Activated naive CD4-positive, alpha-beta T cell treated with anti-CD3 and anti-CD28 coated beads, Interleukin-2, amount 50 U/mL, for 24 hours (primary cell): ENCODE measurements around the gene MYO3B.

Source experiments
- H3K27ac Mint-ChIP-seq: one replicate; pipeline ENCODE4 v1.8.0; 2021; ENCODE audit warnings: mild to moderate bottlenecking, mixed read lengths
- H3K27me3 Mint-ChIP-seq: one replicate; pipeline ENCODE4 v1.8.0; 2021; ENCODE audit warnings: mixed read lengths
- H3K36me3 Mint-ChIP-seq: one replicate; pipeline ENCODE4 v1.8.0; 2021; ENCODE audit warnings: mixed read lengths
- H3K4me1 Mint-ChIP-seq: one replicate; pipeline ENCODE4 v1.8.0; 2021; ENCODE audit warnings: mixed read lengths
- H3K4me3 Mint-ChIP-seq: one replicate; pipeline ENCODE4 v1.8.0; 2021; ENCODE audit warnings: mild to moderate bottlenecking, mixed read lengths
- H3K9me3 Mint-ChIP-seq: one replicate; pipeline ENCODE4 v1.8.0; 2021; ENCODE audit warnings: mixed read lengths

Gene MYO3B

DNA sequence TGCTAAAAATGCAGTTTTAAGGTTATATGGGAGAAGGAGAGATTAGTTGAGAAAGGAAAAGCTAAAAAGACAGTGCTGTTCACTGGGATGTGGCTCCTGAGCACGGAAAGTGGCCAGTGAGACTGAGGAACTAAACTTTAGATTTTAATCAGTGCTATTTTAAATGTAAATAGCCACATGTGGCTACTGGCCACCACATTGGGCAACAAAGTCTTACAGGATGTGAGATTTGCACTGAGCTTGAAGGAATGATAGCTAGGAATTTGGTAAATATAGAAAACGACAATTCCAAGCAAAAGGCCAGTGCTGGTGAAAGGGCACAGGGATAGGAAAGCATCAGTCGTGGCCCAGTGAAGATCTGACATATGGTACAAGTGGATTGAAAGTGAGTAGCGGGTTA, 523.1 kb downstream of the MYO3B start:
- Mint-ChIP-seq H3K27me3 (peaks cover 9% of the 10 kb centered on the region), H3K27ac (no peak overlapping the region), H3K4me3 (no peak overlapping the region), H3K4me1 (no peaks in the 10 kb centered on the region), H3K36me3 (no peaks in the 10 kb centered on the region), H3K9me3 (peaks cover 6% of the 10 kb centered on the region)

DNA sequence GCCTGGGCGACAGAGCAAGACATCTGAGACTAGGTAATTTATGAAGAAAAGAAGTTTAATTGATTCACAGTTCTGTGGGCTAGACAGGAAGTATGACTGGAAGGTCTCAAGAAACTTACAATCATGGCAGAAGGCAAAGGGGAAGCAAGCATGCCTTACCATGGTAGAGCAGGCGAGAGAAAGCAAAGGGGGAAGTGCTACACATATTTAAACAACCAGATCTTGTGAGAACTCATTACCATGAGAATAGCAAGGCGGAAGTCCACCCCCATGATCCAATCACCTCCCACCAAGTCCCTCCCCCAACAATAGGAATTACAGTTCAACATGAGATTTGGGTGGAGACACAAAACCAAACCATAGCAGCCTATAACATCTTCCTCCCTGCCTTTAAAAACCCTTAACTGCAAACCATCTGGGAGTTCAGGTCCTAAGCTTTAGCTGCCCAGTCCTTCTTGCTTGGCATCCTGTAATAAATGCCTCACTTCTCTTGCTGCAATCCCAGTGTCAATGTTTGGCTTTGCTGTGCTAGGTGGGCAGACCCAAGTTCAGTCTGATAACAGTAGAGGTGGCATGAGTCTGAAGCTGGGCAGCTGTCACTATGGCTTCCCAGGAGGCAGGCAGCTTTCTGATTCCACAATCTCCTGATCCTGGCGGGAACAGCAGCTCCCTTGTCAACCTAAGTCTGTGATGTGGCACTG, 526.0 kb downstream of the MYO3B start:
- Mint-ChIP-seq H3K4me1 (no peaks in the 10 kb centered on the region), H3K9me3 (peaks cover 6% of the 10 kb centered on the region), H3K27me3 (peaks cover 15% of the 10 kb centered on the region), H3K36me3 (no peaks in the 10 kb centered on the region), H3K27ac (no peak overlapping the region), H3K4me3 (no peak overlapping the region)
